H9 (cell line): ENCODE results near the gene YIPF3. TPM values are rescaled to one million over a fixed set of nuclear protein-coding genes. Genes with fewer than 3 reads are reported as not detected.
A peak's percentile ranks its signal among the peaks of the same experiment; 100 is the strongest.

Experiments used
- DNase-seq: peaks from one replicate; pipeline ENCODE4 v3.0.0-alpha.2; 2017
- H2AFZ ChIP-seq: one replicate; pipeline ENCODE4 v1.6.1; 2013; ENCODE audit warnings: mild to moderate bottlenecking, low read length, control low read depth, moderate library complexity
- H2AK5ac ChIP-seq: 2 replicates; pipeline ENCODE4 v1.6.1; 2013; ENCODE audit warnings: low read length, control low read depth, mixed read lengths; ENCODE audit not compliant: insufficient read length
- H2BK120ac ChIP-seq: one replicate; pipeline ENCODE4 v1.6.1; 2013; ENCODE audit warnings: low read depth, mild to moderate bottlenecking, low read length, control low read depth, inconsistent platforms; ENCODE audit not compliant: poor library complexity, severe bottlenecking
- H2BK12ac ChIP-seq: 2 replicates; pipeline ENCODE4 v1.6.1; 2013; ENCODE audit warnings: low read length, control low read depth, mixed read lengths, low read depth; ENCODE audit not compliant: insufficient read length
- H2BK15ac ChIP-seq: 2 replicates; pipeline ENCODE4 v1.6.1; 2013; ENCODE audit warnings: low read depth, low read length, control low read depth
- H2BK20ac ChIP-seq: one replicate; pipeline ENCODE4 v1.6.1; 2013; ENCODE audit warnings: low read depth, mild to moderate bottlenecking, low read length, control low read depth, inconsistent platforms; ENCODE audit not compliant: poor library complexity, severe bottlenecking
- H2BK5ac ChIP-seq: 2 replicates; pipeline ENCODE4 v1.6.1; 2013; ENCODE audit warnings: low read length, control low read depth, mixed read lengths; ENCODE audit not compliant: insufficient read length
- H3K14ac ChIP-seq: 2 replicates; pipeline ENCODE4 v1.6.1; 2013; ENCODE audit warnings: low read length, control low read depth; ENCODE audit not compliant: insufficient read depth
- H3K18ac ChIP-seq: 2 replicates; pipeline ENCODE4 v1.6.1; 2013; ENCODE audit warnings: low read depth, mild to moderate bottlenecking, mixed read lengths, low read length, control low read depth; ENCODE audit not compliant: insufficient read length
- H3K23ac ChIP-seq: 2 replicates; pipeline ENCODE4 v1.6.1; 2013; ENCODE audit warnings: low read length, control low read depth, mixed read lengths, low read depth; ENCODE audit not compliant: insufficient read length
- H3K23me2 ChIP-seq: 2 replicates; pipeline ENCODE4 v1.6.1; 2013; ENCODE audit warnings: low read depth, mild to moderate bottlenecking, mixed read lengths, low read length, control low read depth; ENCODE audit not compliant: insufficient read length, poor library complexity, severe bottlenecking
- H3K27ac ChIP-seq: 2 replicates; pipeline ENCODE4 v1.5.1; 2013; ENCODE audit warnings: low read length, control low read depth, mixed read lengths, low read depth; ENCODE audit not compliant: insufficient read length
- H3K27me3 ChIP-seq: 2 replicates; pipeline ENCODE4 v1.6.1; 2013; ENCODE audit warnings: low read length, control low read depth, inconsistent platforms; ENCODE audit not compliant: insufficient read depth
- H3K4ac ChIP-seq: 2 replicates; pipeline ENCODE4 v1.6.1; 2013; ENCODE audit warnings: low read depth, mild to moderate bottlenecking, control low read depth, inconsistent platforms, low read length, moderate library complexity
- H3K4me1 ChIP-seq: 2 replicates; pipeline ENCODE4 v1.6.1; 2013; ENCODE audit warnings: low read length, control low read depth, inconsistent platforms; ENCODE audit not compliant: insufficient read depth
- H3K4me2 ChIP-seq: 2 replicates; pipeline ENCODE4 v1.6.1; 2013; ENCODE audit warnings: low read length, control low read depth, mixed read lengths; ENCODE audit not compliant: insufficient read length, insufficient read depth
- H3K56ac ChIP-seq: 2 replicates; pipeline ENCODE4 v1.6.1; 2013; ENCODE audit warnings: low read depth, mild to moderate bottlenecking, mixed read lengths, low read length, control low read depth; ENCODE audit not compliant: insufficient read length
- H3K79me1 ChIP-seq: 2 replicates; pipeline ENCODE4 v1.6.1; 2013; ENCODE audit warnings: low read depth, mild to moderate bottlenecking, moderate library complexity, low read length, control low read depth, inconsistent platforms; ENCODE audit not compliant: insufficient read depth, poor library complexity, severe bottlenecking
- H3K79me2 ChIP-seq: 2 replicates; pipeline ENCODE4 v1.6.1; 2013; ENCODE audit warnings: low read length, control low read depth, inconsistent platforms; ENCODE audit not compliant: insufficient read depth
- H3K9ac ChIP-seq: 2 replicates; pipeline ENCODE4 v1.6.1; 2013; ENCODE audit warnings: low read length, control low read depth, mixed read lengths; ENCODE audit not compliant: insufficient read length; ENCODE audit errors: extremely low read depth
- H3K9me3 ChIP-seq: one replicate; pipeline ENCODE4 v1.6.1; 2013; ENCODE audit warnings: low read depth, low read length, inconsistent platforms; ENCODE audit not compliant: control insufficient read depth
- H3T11ph ChIP-seq: one replicate; pipeline ENCODE4 v1.6.1; 2013; ENCODE audit warnings: mild to moderate bottlenecking, low read length, control low read depth, inconsistent platforms
- H4K20me1 ChIP-seq: one replicate; pipeline ENCODE4 v1.6.1; 2013; ENCODE audit not compliant: control insufficient read depth, insufficient read length, insufficient read depth
- H4K5ac ChIP-seq: 2 replicates; pipeline ENCODE4 v1.6.1; 2013; ENCODE audit warnings: low read depth, mild to moderate bottlenecking, mixed read lengths, low read length, control low read depth; ENCODE audit not compliant: insufficient read length
- H4K8ac ChIP-seq: replicated peaks from 2 replicates; pipeline ENCODE4 v1.6.1; 2013; ENCODE audit warnings: low read length, control low read depth, mixed read lengths, low read depth; ENCODE audit not compliant: insufficient read length
- H4K91ac ChIP-seq: 2 replicates; pipeline ENCODE4 v1.6.1; 2013; ENCODE audit warnings: low read depth, mild to moderate bottlenecking, moderate library complexity, mixed read lengths, low read length, control low read depth; ENCODE audit not compliant: insufficient read length
- H3K27ac Mint-ChIP-seq, 3 experiments: 2 replicates in 2 of 3; 3 replicates in 1 of 3; pipeline ENCODE4 v1.8.0; 2020 to 2021; ENCODE audit warnings: mixed read lengths in 3 of 3, mild to moderate bottlenecking in 1 of 3, moderate library complexity in 1 of 3
- H3K27me3 Mint-ChIP-seq: 2 replicates; pipeline ENCODE4 v1.8.0; 2021; ENCODE audit warnings: low read depth, mild to moderate bottlenecking, moderate library complexity, mixed read lengths
- H3K36me3 Mint-ChIP-seq, 3 experiments: 2 replicates in 2 of 3; 3 replicates in 1 of 3; pipeline ENCODE4 v1.8.0; 2020 to 2021; ENCODE audit warnings: low read depth in 3 of 3, mixed read lengths in 3 of 3; ENCODE audit not compliant: insufficient read depth in 1 of 3
- H3K4me1 Mint-ChIP-seq, 2 experiments: 2 replicates each; pipeline ENCODE4 v1.8.0; 2020; ENCODE audit warnings: mixed read lengths in 2 of 2
- H3K4me3 Mint-ChIP-seq, 2 experiments: 2 replicates in 1 of 2; 3 replicates in 1 of 2; pipeline ENCODE4 v1.8.0; 2020 to 2021; ENCODE audit warnings: mild to moderate bottlenecking in 2 of 2, mixed read lengths in 2 of 2, moderate library complexity in 1 of 2
- H3K9me3 Mint-ChIP-seq, 2 experiments: 2 replicates in 1 of 2; 3 replicates in 1 of 2; pipeline ENCODE4 v1.8.0; 2020; ENCODE audit warnings: mild to moderate bottlenecking in 2 of 2, mixed read lengths in 2 of 2, moderate library complexity in 1 of 2
- WGBS: extraction: QIAGEN DNeasy Blood & Tissue Kit; methylation state at CpG from one replicate; pipeline ENCODE4 v1.1.7; 2013; ENCODE audit warnings: missing lambda C conversion rate, low lambda C conversion rate, mixed read lengths; ENCODE audit not compliant: insufficient read length; ENCODE audit errors: extremely low coverage; 5-methylcytosine and 5-hydroxymethylcytosine counted together
- total RNA-seq: library from RNA; stranded (reverse); gene quantifications from 2 replicates; pipeline ENCODE4 v1.2.1, GENCODE V29; 2021
- TF ChIP-seq, protein P1 (sequence below): fragments of 200-600 bp; sonication (generic); conservative IDR thresholded peaks from 3 replicates; pipeline ENCODE4 v1.8.0; 2021; ENCODE audit warnings: antibody characterized with exemption, mild to moderate bottlenecking

YIPF3 gene
- total RNA-seq, 1 experiment from 2014 or later, result 84.5 TPM

DNA sequence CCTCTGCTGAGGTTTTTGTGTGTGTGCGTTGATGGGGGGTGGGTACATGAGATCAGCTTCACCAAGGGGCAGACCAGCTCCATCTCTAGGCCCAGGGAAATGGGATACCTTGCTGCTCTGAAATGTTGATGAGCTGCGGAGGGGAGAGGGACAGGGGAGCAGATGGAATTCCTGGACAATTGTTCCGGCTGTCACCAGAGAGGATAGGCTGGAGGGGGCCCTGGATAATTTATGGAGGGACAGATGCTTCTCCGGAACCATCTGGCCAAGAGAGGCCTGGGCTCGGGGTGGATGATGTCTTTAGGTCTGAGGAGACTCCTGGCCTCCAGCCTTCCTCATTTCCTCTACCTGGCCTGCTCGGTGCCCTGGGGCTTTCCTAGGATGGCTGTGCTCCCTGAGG is 41.2 kb downstream of the YIPF3 start:
- no peak overlapping the region for H3T11ph ChIP-seq
- Mint-ChIP-seq H3K9me3 (no peaks in the 10 kb centered on the region), H3K4me1 (peaks cover 23 to 30% of the 10 kb centered on the region in 2 experiments), H3K27me3 (peaks cover 2% of the 10 kb centered on the region), H3K27ac (0 out of 7 replicates have a peak overlapping the region, but pooled peaks of 1 of the 3 experiments have one; percentile 78), H3K36me3 (peaks cover 0 to 3% (median 0%) of the 10 kb centered on the region in 3 experiments; a peak in 1 of 7 replicates), H3K4me3 (no peak overlapping the region)
- no peak overlapping the region for H3K4ac ChIP-seq
- no peaks in the 10 kb centered on the region for H3K9me3 ChIP-seq
- H3K18ac ChIP-seq, result no peak overlapping the region
- H3K14ac ChIP-seq, result no peak overlapping the region
- no peak overlapping the region for H2BK5ac ChIP-seq
- no peaks in the 10 kb centered on the region for H3K27me3 ChIP-seq
- no peak overlapping the region for H4K8ac ChIP-seq
- H2BK12ac ChIP-seq, result no peak overlapping the region
- H2BK20ac ChIP-seq, result no peak overlapping the region
- H3K23me2 ChIP-seq, result peaks cover 10% of the 10 kb centered on the region
- peaks cover 13% of the 10 kb centered on the region for H3K79me2 ChIP-seq
- H3K56ac ChIP-seq, result no peak overlapping the region
- no peak overlapping the region for H2BK120ac ChIP-seq
- H3K4me2 ChIP-seq, result no peak overlapping the region
- H4K91ac ChIP-seq, result no peak overlapping the region
- H3K79me1 ChIP-seq, result peaks cover 7% of the 10 kb centered on the region
- H2AK5ac ChIP-seq, result no peak overlapping the region
- H2BK15ac ChIP-seq, result no peak overlapping the region
- TF ChIP-seq, protein P1, sequence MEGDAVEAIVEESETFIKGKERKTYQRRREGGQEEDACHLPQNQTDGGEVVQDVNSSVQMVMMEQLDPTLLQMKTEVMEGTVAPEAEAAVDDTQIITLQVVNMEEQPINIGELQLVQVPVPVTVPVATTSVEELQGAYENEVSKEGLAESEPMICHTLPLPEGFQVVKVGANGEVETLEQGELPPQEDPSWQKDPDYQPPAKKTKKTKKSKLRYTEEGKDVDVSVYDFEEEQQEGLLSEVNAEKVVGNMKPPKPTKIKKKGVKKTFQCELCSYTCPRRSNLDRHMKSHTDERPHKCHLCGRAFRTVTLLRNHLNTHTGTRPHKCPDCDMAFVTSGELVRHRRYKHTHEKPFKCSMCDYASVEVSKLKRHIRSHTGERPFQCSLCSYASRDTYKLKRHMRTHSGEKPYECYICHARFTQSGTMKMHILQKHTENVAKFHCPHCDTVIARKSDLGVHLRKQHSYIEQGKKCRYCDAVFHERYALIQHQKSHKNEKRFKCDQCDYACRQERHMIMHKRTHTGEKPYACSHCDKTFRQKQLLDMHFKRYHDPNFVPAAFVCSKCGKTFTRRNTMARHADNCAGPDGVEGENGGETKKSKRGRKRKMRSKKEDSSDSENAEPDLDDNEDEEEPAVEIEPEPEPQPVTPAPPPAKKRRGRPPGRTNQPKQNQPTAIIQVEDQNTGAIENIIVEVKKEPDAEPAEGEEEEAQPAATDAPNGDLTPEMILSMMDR, result no peak
- no CpG with 5 or more reads among the region's 6 CpGs for WGBS
- H4K20me1 ChIP-seq, result no peaks in the 10 kb centered on the region
- DNase-seq, result no peak
- no peak overlapping the region for H3K9ac ChIP-seq
- H3K23ac ChIP-seq, result no peak overlapping the region
- H3K4me1 ChIP-seq, result 0 out of 2 replicates have a peak, but pooled peaks cover 7% of the 10 kb centered on the region
- H2AFZ ChIP-seq, result no peak overlapping the region
- H4K5ac ChIP-seq, result no peak overlapping the region
- H3K27ac ChIP-seq, result no peak overlapping the region
